HUES48 (cell line): ENCODE measurements around the gene OPCML.

ENCODE experiments used
- H3K27ac ChIP-seq: one replicate; pipeline ENCODE4 v1.7.0; 2013; ENCODE audit warnings: low read depth, low read length, inconsistent platforms
- H3K27me3 ChIP-seq: 2 replicates; pipeline ENCODE4 v1.6.1; 2013; ENCODE audit warnings: mild to moderate bottlenecking, low read length; ENCODE audit not compliant: control insufficient read depth, insufficient read depth
- H3K36me3 ChIP-seq: 2 replicates; pipeline ENCODE4 v1.6.1; 2013; ENCODE audit warnings: low read length; ENCODE audit not compliant: control insufficient read depth, insufficient read depth
- H3K4me1 ChIP-seq: 2 replicates; pipeline ENCODE4 v1.6.1; 2013; ENCODE audit warnings: mild to moderate bottlenecking, low read length; ENCODE audit not compliant: control insufficient read depth, insufficient read depth
- H3K4me3 ChIP-seq: 2 replicates; pipeline ENCODE4 v1.5.1; 2013; ENCODE audit warnings: mild to moderate bottlenecking, low read depth, low read length
- H3K9ac ChIP-seq: 2 replicates; pipeline ENCODE4 v1.6.1; 2013; ENCODE audit warnings: mild to moderate bottlenecking, low read depth, low read length, moderate library complexity
- H3K9me3 ChIP-seq: 2 replicates; pipeline ENCODE4 v1.6.1; 2013; ENCODE audit warnings: low read length; ENCODE audit not compliant: control insufficient read depth, insufficient read depth

Gene OPCML

GRCh38 chr11:132873841-132874240 is 658.5 kb downstream of the OPCML start:
- no peaks in the 10 kb centered on the region for H3K27me3 ChIP-seq
- H3K9me3 ChIP-seq: no peaks in the 10 kb centered on the region
- no peak overlapping the region for H3K4me3 ChIP-seq
- no peak overlapping the region for H3K27ac ChIP-seq
- H3K9ac ChIP-seq: no peak overlapping the region
- no peaks in the 10 kb centered on the region for H3K36me3 ChIP-seq
- H3K4me1 ChIP-seq: no peaks in the 10 kb centered on the region

GRCh38 chr11:132872211-132872610 is 660.1 kb downstream of the OPCML start:
- no peaks in the 10 kb centered on the region for H3K27me3 ChIP-seq
- no peaks in the 10 kb centered on the region for H3K36me3 ChIP-seq

DNA sequence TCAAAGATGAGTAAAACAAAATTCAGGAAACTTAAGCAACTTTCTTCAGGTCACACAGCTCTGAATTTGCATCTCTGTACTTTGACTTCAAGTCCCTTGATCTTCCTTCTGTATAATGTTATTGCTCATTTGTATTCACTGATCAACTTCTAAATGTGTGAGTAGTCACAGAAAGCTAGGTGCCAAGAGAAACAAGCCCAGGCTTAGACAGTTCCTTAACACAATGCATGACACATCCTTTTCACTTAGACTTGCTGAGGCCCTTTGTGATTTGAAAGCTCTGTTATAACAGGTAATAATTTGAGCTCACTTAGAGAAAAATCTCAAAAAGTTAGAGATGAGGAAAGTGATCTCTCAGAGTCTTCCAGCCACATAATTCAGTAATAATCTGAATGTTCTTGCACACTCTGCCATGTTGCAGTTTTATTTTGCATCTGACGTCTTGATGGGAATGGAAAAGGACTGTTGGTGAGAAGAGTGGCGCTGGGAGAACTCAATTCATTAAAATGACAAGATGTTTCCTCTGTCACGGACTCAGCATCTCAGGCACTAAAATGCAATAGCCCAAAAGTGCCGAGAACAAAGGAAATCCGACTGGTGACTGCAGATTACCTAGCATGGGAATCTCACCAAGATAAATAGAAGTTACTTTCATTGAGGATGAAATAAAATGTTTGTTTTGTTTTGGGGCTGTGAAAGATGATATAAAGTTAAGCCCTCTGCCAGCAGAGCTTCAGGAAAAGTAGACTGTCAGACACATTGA is 665.3 kb downstream of the OPCML start:
- H3K4me1 ChIP-seq: peaks cover 11% of the 10 kb centered on the region

More at GRCh38 chr11:132872211-132872610, 660.1 kb downstream of the OPCML start:
- Histone ChIP-seq H3K4me3 (no peak overlapping the region), H3K9me3 (no peaks in the 10 kb centered on the region), H3K4me1 (no peaks in the 10 kb centered on the region), H3K9ac (no peak overlapping the region), H3K27ac (no peak overlapping the region)

DNA sequence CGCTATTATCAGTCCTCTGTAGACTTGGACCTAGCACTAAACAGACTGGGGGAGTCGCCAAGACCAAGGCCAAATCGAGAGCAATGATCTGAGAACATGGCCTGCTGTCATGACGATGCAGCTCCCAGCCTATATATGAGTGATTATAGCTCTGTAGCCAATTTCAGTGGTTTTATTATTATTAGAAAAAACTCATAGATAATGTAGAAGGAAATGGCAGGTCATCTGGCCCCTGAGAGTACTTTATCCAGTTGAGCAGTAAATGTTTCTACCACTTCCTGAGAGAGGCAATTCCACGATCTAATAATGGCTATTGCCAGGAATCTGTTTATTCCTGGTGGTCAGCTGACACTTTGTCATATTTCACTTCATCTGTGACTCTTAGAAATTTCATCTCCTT is 666.7 kb downstream of the OPCML start:
- no peak overlapping the region for H3K27ac ChIP-seq
- no peaks in the 10 kb centered on the region for H3K27me3 ChIP-seq
- no peak overlapping the region for H3K9ac ChIP-seq
- peaks cover 11% of the 10 kb centered on the region for H3K4me1 ChIP-seq
- H3K36me3 ChIP-seq: no peaks in the 10 kb centered on the region
- no peaks in the 10 kb centered on the region for H3K9me3 ChIP-seq
- no peak overlapping the region for H3K4me3 ChIP-seq

More for the DNA sequence above, 665.3 kb downstream of the OPCML start:
- Histone ChIP-seq H3K4me3 (no peak overlapping the region), H3K36me3 (no peaks in the 10 kb centered on the region), H3K9ac (no peak overlapping the region), H3K27ac (no peak overlapping the region), H3K9me3 (no peaks in the 10 kb centered on the region), H3K27me3 (no peaks in the 10 kb centered on the region)

DNA sequence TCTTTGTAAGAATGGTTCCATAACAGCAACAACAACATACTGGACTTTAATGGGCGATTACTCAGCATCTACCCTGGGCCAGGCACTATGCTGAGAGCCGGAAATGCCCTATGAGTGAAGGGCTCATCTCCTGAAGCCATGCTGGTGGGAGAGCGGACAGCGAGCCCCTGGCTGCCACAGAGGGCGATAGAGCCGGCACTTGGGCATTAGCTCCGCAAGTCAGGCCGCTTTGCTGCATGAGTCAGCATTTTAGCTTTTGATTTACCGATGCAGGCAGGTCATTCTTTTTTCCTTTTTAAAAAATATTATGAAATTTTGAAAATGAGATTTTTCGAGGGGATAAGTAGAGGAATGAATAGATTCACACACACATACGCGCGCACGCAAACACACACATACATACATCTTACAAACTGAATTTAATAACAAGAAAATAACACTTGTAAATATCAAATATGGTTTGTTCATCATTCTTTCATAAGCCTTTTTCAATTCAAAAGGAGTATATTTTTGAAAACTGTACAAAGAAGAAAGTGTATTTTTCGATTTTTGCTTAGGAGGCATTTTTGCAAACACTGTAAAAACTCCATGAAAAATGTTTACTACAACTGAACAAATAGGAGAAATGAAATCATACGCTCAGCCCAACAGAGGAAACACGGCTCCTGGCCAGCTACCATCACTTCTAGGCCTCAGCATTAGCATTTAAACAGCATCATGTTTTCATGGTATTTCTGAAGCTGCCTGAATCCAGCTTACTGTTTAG is 667.3 kb downstream of the OPCML start:
- no peaks in the 10 kb centered on the region for H3K27me3 ChIP-seq
- H3K9me3 ChIP-seq: no peaks in the 10 kb centered on the region
- H3K4me1 ChIP-seq: peaks cover 11% of the 10 kb centered on the region
- H3K27ac ChIP-seq: no peak overlapping the region
- no peak overlapping the region for H3K4me3 ChIP-seq
- no peaks in the 10 kb centered on the region for H3K36me3 ChIP-seq
- H3K9ac ChIP-seq: no peak overlapping the region

GRCh38 chr11:132862933-132863332 is 669.4 kb downstream of the OPCML start:
- H3K27me3 ChIP-seq: no peaks in the 10 kb centered on the region
- no peak overlapping the region for H3K4me3 ChIP-seq
- peaks cover 20% of the 10 kb centered on the region for H3K4me1 ChIP-seq
- no peak overlapping the region for H3K27ac ChIP-seq
- H3K9me3 ChIP-seq: no peaks in the 10 kb centered on the region
- no peak overlapping the region for H3K9ac ChIP-seq
- no peaks in the 10 kb centered on the region for H3K36me3 ChIP-seq

GRCh38 chr11:132862137-132862536 is 670.2 kb downstream of the OPCML start:
- H3K9me3 ChIP-seq: no peaks in the 10 kb centered on the region
- H3K27me3 ChIP-seq: no peaks in the 10 kb centered on the region
- no peak overlapping the region for H3K4me3 ChIP-seq
- no peaks in the 10 kb centered on the region for H3K36me3 ChIP-seq
- H3K9ac ChIP-seq: no peak overlapping the region
- peaks cover 25% of the 10 kb centered on the region for H3K4me1 ChIP-seq
- no peak overlapping the region for H3K27ac ChIP-seq

DNA sequence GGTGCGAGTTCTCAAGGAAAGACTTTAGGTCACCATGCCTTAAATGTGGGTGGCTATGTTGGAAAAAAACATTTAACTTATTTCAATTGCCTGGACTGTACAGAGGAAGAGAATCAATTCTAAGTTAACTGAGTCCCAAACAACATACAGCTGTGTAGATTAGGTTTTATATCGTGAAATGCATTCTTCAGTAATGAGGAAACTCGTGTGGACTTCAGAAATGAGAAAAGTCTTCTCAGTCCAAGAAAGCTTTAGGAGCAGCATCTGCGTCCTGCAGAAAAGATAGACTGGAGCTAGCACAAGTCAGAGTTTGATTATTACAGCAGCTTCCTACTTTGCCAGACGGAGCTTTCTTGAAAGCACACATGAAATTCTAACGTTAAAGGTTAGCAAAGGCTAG is 673.0 kb downstream of the OPCML start:
- no peak overlapping the region for H3K27ac ChIP-seq
- H3K27me3 ChIP-seq: no peaks in the 10 kb centered on the region
- peaks cover 14% of the 10 kb centered on the region for H3K4me1 ChIP-seq
- peaks cover 4% of the 10 kb centered on the region; the same call in 1 of the 2 replicates for H3K9me3 ChIP-seq
- no peaks in the 10 kb centered on the region for H3K36me3 ChIP-seq
- H3K4me3 ChIP-seq: no peak overlapping the region
- no peak overlapping the region for H3K9ac ChIP-seq

DNA sequence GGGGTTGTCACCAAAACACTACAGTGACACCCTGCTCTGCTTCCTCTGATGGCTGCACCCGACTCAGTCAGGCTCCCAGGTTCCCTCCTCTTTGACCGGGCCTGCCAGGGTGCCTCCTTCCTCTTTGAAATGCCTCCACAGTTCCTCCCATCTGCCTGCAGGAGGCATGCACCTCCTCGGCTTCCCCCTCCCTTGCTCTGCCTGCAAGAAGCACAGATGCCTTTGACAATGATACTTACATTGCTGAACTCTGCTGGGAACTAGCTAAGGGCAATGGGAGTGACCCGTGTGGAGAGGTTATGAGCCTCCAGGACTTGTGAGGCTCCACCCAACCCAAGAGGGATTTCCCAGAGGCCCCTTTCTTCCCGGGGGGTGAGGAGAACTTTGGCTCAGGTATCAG is 674.1 kb downstream of the OPCML start:
- H3K9ac ChIP-seq: no peak overlapping the region
- peaks cover 4% of the 10 kb centered on the region; the same call in 1 of the 2 replicates for H3K9me3 ChIP-seq
- H3K4me1 ChIP-seq: peaks cover 18% of the 10 kb centered on the region
- no peak overlapping the region for H3K4me3 ChIP-seq
- H3K27ac ChIP-seq: no peak overlapping the region
- H3K36me3 ChIP-seq: no peaks in the 10 kb centered on the region
- no peaks in the 10 kb centered on the region for H3K27me3 ChIP-seq

GRCh38 chr11:132856032-132856431 is 676.3 kb downstream of the OPCML start:
- H3K36me3 ChIP-seq: no peaks in the 10 kb centered on the region
- no peak overlapping the region for H3K4me3 ChIP-seq
- H3K9ac ChIP-seq: no peak overlapping the region
- H3K27me3 ChIP-seq: no peaks in the 10 kb centered on the region
- H3K9me3 ChIP-seq: peaks cover 4% of the 10 kb centered on the region; the same call in 1 of the 2 replicates
- no peak overlapping the region for H3K27ac ChIP-seq
- H3K4me1 ChIP-seq: peaks cover 18% of the 10 kb centered on the region

DNA sequence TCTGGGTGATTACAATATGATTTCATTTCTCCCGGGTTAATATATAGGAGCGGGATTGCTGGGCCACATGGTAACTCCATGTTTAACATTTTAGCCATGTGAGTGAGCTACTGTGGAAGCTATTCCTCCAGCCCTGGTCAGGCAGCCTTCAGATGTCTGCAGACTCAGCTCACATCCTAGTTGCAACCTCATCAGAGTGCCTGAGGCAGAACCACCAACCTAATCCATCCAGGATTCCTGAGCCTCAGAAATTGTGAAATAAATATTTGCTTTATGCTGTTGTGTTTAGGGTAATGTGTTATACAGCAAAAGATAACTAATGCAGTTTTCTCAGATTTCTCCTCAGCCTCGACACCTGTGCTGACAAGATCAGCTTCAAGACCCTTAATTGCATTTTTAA is 676.8 kb downstream of the OPCML start:
- Histone ChIP-seq H3K9me3 (peaks cover 4% of the 10 kb centered on the region; the same call in 1 of the 2 replicates), H3K4me3 (no peak overlapping the region), H3K27me3 (no peaks in the 10 kb centered on the region), H3K4me1 (peaks cover 18% of the 10 kb centered on the region), H3K27ac (no peak overlapping the region), H3K9ac (no peak overlapping the region), H3K36me3 (no peaks in the 10 kb centered on the region)
